ENCODE measurements around the gene TSC2.
A peak's percentile ranks its signal among the peaks of the same experiment; 100 is the strongest.
"Not testable (repeated sequence)": the region's sequence is repeated elsewhere in the genome, so short reads cannot be mapped to it uniquely, and the experiment has no call there.

The TSC2 gene

GRCh38 chr16:2125609-2126008, 77.8 kb downstream of the TSC2 start:
- DNase-seq: not testable (repeated sequence)

- not testable (repeated sequence) for DNase-seq
Observed at GRCh38 chr16:2126161-2126743, 78.5 kb downstream of the TSC2 start.

GRCh38 chr16:2126928-2127556, 79.3 kb downstream of the TSC2 start:
- not testable (repeated sequence) for DNase-seq

- DNase-seq: not testable (repeated sequence)
Observed at GRCh38 chr16:2127630-2128280, 80.0 kb downstream of the TSC2 start.

- not testable (repeated sequence) for DNase-seq
Observed at GRCh38 chr16:2129251-2129650, 81.5 kb downstream of the TSC2 start.

GRCh38 chr16:2129890-2130447, 82.2 kb downstream of the TSC2 start:
- DNase-seq: not testable (repeated sequence)

- not testable (repeated sequence) for DNase-seq
Observed at GRCh38 chr16:2133797-2134196, 86.0 kb downstream of the TSC2 start.

- DNase-seq: not testable (repeated sequence)
Observed at GRCh38 chr16:2135071-2135470, 87.3 kb downstream of the TSC2 start.

GRCh38 chr16:2135770-2136490, 88.1 kb downstream of the TSC2 start, which contains the start of gene PKD1:
TSS of gene PKD1 (minus strand) at chr16:2135898. CDS start at chr16:2135689, 209 bp downstream.
- peak; percentile 39 for DNase-seq
